MM.1S (cell line): ENCODE data around the gene NOB1.

Experiments
- DNase-seq: peaks from one replicate; pipeline ENCODE4 v3.0.0-alpha.2; 2015
- H2AFZ ChIP-seq: fragments of 300-600 bp; sonication (generic); 2 replicates; pipeline ENCODE4 v1.6.0; 2016; ENCODE audit warnings: antibody characterized with exemption, low read length
- H3F3A ChIP-seq: fragments of 300-600 bp; sonication (generic); 2 replicates; pipeline ENCODE4 v1.6.1; 2016; ENCODE audit warnings: mild to moderate bottlenecking, antibody characterized with exemption, low read length, moderate library complexity, mixed read lengths; ENCODE audit not compliant: insufficient read depth
- H3K27ac ChIP-seq: fragments of 300-600 bp; sonication (generic); 2 replicates; pipeline ENCODE4 v1.5.1; 2016; ENCODE audit warnings: mild to moderate bottlenecking, low read length
- H3K27me3 ChIP-seq: fragments of 300-600 bp; sonication (generic); replicated peaks from 2 replicates; pipeline ENCODE4 v1.6.0; 2016; ENCODE audit warnings: low read length; ENCODE audit not compliant: insufficient read depth
- H3K36me3 ChIP-seq: fragments of 300-600 bp; sonication (generic); replicated peaks from 2 replicates; pipeline ENCODE4 v1.6.1; 2016; ENCODE audit warnings: mild to moderate bottlenecking, low read length, mixed read lengths; ENCODE audit not compliant: insufficient read depth
- H3K4me1 ChIP-seq: fragments of 300-600 bp; sonication (generic); 2 replicates; pipeline ENCODE4 v1.6.1; 2016; ENCODE audit warnings: low read length, mixed read lengths
- H3K4me2 ChIP-seq: fragments of 300-600 bp; sonication (generic); 2 replicates; pipeline ENCODE4 v1.6.0; 2016; ENCODE audit warnings: low read depth, low read length
- H3K4me3 ChIP-seq: fragments of 300-600 bp; sonication (generic); 2 replicates; pipeline ENCODE4 v1.5.1; 2016; ENCODE audit warnings: low read length, mixed read lengths
- H3K79me2 ChIP-seq: fragments of 300-600 bp; sonication (generic); 2 replicates; pipeline ENCODE4 v1.6.1; 2016; ENCODE audit warnings: mixed run types, low read length, mixed read lengths
- H3K9ac ChIP-seq: fragments of 300-600 bp; sonication (generic); 2 replicates; pipeline ENCODE4 v1.6.1; 2016; ENCODE audit warnings: low read length, mixed read lengths
- H3K9me2 ChIP-seq: fragments of 300-600 bp; sonication (generic); replicated peaks from 2 replicates; pipeline ENCODE4 v1.6.1; 2016; ENCODE audit warnings: mild to moderate bottlenecking, low read length, mixed read lengths; ENCODE audit not compliant: insufficient read depth
- H3K9me3 ChIP-seq: fragments of 300-600 bp; sonication (generic); replicated peaks from 2 replicates; pipeline ENCODE4 v1.6.1; 2016; ENCODE audit warnings: mild to moderate bottlenecking, low read length, mixed read lengths; ENCODE audit not compliant: insufficient read depth
- H4K20me1 ChIP-seq: fragments of 300-600 bp; sonication (generic); 2 replicates; pipeline ENCODE4 v1.6.1; 2016; ENCODE audit warnings: mild to moderate bottlenecking, low read length, moderate library complexity, mixed read lengths; ENCODE audit not compliant: insufficient read depth
- EZH2 ChIP-seq: fragments of 300-600 bp; sonication (generic); optimal IDR thresholded peaks from 2 replicates; pipeline ENCODE3; 2017; ENCODE audit warnings: low read depth, mild to moderate bottlenecking, antibody characterized with exemption, low read length, mixed read lengths
- EZH2phosphoT487 ChIP-seq: fragments of 300-600 bp; sonication (generic); IDR thresholded peaks from 2 replicates; pipeline ENCODE4 v1.6.1; 2018; ENCODE audit warnings: antibody characterized with exemption, low read length
- TF ChIP-seq, protein P1 (sequence below): fragments of 300-600 bp; sonication (generic); IDR thresholded peaks from 2 replicates; pipeline ENCODE4 v1.5.1; 2016; ENCODE audit warnings: antibody characterized with exemption, low read length, mixed read lengths

NOB1 gene

DNA sequence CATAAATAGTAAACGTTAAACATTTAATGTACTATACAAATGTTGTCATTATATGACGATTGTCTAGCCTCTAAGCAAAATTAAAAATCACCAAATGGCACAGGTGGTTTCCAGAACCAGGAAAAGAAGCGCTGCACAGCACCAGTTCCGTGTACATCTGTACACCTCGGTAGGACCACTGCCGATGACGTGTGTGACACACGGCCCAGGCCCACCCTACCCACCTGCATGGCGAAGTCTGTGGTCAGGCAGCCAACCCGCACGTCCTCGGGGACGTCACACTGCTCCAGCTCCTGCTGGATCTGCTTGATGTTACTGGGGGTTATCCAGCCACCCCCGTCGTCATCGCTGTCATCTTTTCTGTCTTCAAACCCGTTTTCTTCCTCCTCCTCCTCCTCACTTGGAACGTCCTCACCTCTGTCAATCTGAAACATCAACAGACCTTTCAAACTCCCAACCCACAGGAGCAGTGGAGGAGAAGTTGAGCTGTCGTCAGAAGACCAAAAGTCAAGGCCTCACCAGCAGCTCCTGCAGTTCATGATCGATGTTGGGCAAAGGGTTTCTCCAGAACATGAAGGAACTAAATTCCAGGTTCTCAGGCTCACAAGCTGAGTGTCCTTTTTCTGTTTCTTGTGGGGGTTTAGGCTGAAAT lies 5.9 kb downstream of the NOB1 start:
- H3K36me3 ChIP-seq = peaks cover 15% of the 10 kb centered on the region; the same call in 1 of the 2 replicates
- H3K27ac ChIP-seq = no peak overlapping the region
- no peaks in the 10 kb centered on the region for H3K9me3 ChIP-seq
- TF ChIP-seq EZH2 (no peak), EZH2phosphoT487 (no peak)
- TF ChIP-seq, protein P1, sequence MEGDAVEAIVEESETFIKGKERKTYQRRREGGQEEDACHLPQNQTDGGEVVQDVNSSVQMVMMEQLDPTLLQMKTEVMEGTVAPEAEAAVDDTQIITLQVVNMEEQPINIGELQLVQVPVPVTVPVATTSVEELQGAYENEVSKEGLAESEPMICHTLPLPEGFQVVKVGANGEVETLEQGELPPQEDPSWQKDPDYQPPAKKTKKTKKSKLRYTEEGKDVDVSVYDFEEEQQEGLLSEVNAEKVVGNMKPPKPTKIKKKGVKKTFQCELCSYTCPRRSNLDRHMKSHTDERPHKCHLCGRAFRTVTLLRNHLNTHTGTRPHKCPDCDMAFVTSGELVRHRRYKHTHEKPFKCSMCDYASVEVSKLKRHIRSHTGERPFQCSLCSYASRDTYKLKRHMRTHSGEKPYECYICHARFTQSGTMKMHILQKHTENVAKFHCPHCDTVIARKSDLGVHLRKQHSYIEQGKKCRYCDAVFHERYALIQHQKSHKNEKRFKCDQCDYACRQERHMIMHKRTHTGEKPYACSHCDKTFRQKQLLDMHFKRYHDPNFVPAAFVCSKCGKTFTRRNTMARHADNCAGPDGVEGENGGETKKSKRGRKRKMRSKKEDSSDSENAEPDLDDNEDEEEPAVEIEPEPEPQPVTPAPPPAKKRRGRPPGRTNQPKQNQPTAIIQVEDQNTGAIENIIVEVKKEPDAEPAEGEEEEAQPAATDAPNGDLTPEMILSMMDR = no peak
- no peak for DNase-seq
- peaks cover 78% of the 10 kb centered on the region for H3K79me2 ChIP-seq
- H3K4me1 ChIP-seq = peaks cover 6% of the 10 kb centered on the region; the same call in 1 of the 2 replicates
- no peak overlapping the region for H3K4me3 ChIP-seq
- no peaks in the 10 kb centered on the region for H3F3A ChIP-seq
- no peak overlapping the region for H2AFZ ChIP-seq
- no peak overlapping the region for H3K9ac ChIP-seq
- H3K4me2 ChIP-seq = no peak overlapping the region
- H3K9me2 ChIP-seq = no peaks in the 10 kb centered on the region
- H3K27me3 ChIP-seq = no peaks in the 10 kb centered on the region
- H4K20me1 ChIP-seq = no peaks in the 10 kb centered on the region

DNA sequence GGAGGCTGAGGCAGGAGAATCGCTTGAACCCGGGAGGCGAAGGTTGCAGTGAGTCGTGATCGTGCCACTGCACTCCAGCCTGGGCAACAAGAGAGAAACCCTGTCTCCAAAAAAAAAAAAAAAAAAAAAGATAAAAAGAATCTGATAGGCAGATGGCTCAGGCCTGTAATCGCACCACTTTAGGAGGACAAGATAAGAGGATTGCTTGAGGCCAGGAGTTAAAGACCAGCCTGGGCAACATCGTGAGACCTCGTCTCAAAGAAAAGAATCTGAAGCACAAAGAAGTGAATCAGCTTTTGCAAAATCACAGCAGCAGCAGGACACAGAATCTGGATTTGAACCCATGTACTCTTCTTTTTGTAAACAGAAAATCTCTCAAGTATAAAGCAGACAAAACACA lies 7.6 kb downstream of the NOB1 start:
- Histone ChIP-seq H3K27ac (no peak overlapping the region), H3K9me3 (no peaks in the 10 kb centered on the region), H4K20me1 (no peaks in the 10 kb centered on the region; the same call in 1 of the 2 replicates), H3K36me3 (peaks cover 28% of the 10 kb centered on the region), H3K79me2 (peaks cover 61% of the 10 kb centered on the region), H3K27me3 (no peaks in the 10 kb centered on the region), H3K4me2 (no peak overlapping the region), H3K9ac (no peak overlapping the region), H2AFZ (no peak overlapping the region), H3F3A (no peaks in the 10 kb centered on the region), H3K9me2 (no peaks in the 10 kb centered on the region), H3K4me3 (no peak overlapping the region), H3K4me1 (no peaks in the 10 kb centered on the region)
- DNase-seq = no peak
- TF ChIP-seq EZH2phosphoT487 = no peak
- TF ChIP-seq, protein P1 = no peak
- TF ChIP-seq EZH2 = no peak

DNA sequence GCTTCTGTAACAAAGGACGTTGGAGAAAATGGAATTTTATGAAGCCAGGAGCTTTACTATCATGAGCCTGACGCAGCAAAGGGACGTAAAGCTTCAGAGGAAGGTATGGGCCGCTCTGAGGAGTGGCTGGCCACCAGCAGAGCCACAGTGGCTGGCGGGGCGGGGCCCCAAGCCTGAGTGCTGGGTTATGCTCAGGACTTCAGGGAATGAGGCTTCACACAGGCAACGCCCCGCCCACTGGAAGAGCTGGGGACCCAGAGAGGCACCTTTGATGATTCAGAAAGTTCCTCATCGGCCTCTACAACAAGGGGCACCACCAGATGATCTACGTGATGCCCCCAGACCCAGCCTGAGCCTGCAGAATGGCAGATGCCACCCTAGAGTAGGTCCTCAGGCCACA lies 8.8 kb downstream of the NOB1 start:
- no peak overlapping the region for H2AFZ ChIP-seq
- no peak overlapping the region for H3K9ac ChIP-seq
- H3K27me3 ChIP-seq = no peaks in the 10 kb centered on the region
- H4K20me1 ChIP-seq = no peaks in the 10 kb centered on the region; the same call in 1 of the 2 replicates
- no peak overlapping the region for H3K27ac ChIP-seq
- no peak overlapping the region for H3K4me2 ChIP-seq
- H3K9me2 ChIP-seq = no peaks in the 10 kb centered on the region
- DNase-seq = no peak
- H3K4me3 ChIP-seq = no peak overlapping the region
- H3K79me2 ChIP-seq = peaks cover 50% of the 10 kb centered on the region
- TF ChIP-seq EZH2 = no peak
- TF ChIP-seq EZH2phosphoT487 = no peak
- TF ChIP-seq, protein P1 = no peak
- H3K4me1 ChIP-seq = no peaks in the 10 kb centered on the region
- H3K9me3 ChIP-seq = no peaks in the 10 kb centered on the region
- H3F3A ChIP-seq = no peaks in the 10 kb centered on the region
- peaks cover 31% of the 10 kb centered on the region for H3K36me3 ChIP-seq
